C4-2B (cell line): ENCODE data around the gene DYNLL1.

ENCODE experiments used
- ZFX ChIP-seq: fragments of 450-650 bp; IDR thresholded peaks from 2 replicates; pipeline ENCODE4 v1.6.1; 2017
- TF ChIP-seq, protein P1 (sequence below): fragments of 450-650 bp; conservative IDR thresholded peaks from 2 replicates; pipeline ENCODE4 v1.5.1; 2017; ENCODE audit warnings: mild to moderate bottlenecking

GRCh38 chr12:120542166-120542565 lies 46.3 kb downstream of the DYNLL1 start:
- TF ChIP-seq, protein P1, sequence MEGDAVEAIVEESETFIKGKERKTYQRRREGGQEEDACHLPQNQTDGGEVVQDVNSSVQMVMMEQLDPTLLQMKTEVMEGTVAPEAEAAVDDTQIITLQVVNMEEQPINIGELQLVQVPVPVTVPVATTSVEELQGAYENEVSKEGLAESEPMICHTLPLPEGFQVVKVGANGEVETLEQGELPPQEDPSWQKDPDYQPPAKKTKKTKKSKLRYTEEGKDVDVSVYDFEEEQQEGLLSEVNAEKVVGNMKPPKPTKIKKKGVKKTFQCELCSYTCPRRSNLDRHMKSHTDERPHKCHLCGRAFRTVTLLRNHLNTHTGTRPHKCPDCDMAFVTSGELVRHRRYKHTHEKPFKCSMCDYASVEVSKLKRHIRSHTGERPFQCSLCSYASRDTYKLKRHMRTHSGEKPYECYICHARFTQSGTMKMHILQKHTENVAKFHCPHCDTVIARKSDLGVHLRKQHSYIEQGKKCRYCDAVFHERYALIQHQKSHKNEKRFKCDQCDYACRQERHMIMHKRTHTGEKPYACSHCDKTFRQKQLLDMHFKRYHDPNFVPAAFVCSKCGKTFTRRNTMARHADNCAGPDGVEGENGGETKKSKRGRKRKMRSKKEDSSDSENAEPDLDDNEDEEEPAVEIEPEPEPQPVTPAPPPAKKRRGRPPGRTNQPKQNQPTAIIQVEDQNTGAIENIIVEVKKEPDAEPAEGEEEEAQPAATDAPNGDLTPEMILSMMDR = no peak
- no peak for TF ChIP-seq ZFX
